ENCODE measurements around the gene KTN1.

Gene KTN1

DNA sequence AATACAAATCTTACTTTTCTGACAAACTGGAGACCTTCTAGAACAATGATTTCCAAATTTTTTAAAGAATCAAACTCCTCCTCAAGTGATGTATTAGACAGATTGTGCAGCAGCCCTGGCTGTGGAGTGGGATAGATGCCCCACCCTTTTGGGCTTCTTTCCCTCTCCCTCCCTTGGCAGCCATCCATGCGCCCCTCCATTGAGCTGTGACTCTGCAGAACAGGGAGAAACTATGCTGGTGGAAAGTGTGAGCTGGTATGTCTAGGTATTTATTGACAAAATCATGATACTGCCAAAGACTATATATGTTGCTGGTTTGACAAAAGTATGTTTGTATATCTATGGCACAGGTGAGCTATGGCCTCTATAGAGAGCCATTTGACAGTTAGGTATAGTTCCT lies 138.5 kb downstream of the KTN1 start:
- no peak for DNase-seq

DNA sequence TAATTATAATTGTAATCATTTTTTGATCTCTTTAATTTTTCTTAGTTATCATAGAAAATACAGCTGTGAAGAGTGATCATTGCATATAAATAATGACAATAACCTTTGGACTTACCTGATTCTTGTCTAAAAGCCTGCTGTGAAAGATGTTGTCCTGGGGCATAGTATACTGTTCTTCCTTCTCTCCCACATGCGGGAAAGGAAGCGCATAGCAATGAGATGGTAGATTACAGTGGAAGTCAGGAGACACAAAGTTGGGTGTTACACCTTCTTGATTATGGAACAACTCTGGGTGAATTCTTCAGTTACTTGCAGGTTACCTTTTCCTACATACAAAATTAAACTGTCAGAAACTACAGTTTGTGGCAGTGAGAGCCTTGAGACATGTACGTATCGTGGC lies 140.8 kb downstream of the KTN1 start:
- no peak for DNase-seq

DNA sequence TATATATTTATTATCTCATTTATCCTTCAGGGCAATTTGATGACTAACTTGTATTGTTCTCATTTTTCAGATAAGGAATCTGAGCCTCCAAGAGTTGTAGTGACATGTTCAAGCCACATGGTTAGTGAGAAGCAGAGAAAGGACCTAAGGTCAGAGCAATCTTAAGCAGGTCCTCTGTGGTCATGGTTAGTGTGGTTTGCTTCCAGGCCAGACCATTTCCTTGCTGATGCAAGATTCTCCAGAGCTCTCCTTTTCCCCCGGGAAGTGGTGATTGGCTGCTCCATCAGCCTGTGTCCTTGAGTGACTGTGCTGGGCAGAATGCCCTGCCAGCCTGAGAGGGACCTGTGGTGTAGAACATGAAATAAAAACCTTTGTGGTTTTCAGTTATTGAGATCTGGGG lies 141.3 kb downstream of the KTN1 start:
- no peak for DNase-seq

DNA sequence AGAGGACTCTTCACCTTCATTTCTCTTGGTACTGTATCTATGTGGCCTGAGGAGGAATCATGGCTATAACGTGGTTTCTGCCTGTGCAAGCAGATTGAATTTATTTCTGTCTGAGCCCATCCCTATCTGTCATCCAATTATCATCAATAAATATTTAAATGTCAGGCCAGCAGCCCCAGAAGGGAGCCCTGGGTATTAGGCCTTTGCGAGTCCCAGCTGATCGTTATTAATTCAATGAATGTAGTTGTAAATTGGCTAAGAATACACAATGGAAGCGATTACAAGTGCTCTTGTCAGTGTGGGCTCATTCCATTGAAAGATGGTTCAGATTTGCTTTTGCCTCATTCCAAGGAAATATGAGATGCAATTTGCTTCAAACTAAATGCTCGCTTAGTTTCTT lies 142.0 kb downstream of the KTN1 start:
- no peak for DNase-seq

DNA sequence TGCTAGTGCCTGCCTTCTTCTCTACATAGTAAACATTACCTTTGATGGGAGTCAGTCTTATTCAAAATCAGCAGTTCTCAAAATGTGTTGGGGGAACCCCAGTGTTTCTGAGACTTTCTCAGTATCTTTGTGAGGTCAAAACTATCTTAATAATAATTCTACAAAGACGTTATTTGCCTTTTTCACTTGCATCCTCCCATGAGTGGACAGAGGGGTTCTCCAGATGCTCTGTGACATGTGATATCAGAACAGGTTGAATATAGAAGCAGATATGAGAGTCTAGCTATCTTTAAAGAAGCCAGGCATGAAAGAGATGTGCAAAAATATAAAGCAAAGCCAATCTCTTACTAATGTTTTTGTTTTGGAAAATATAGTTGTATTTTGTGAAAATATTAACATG lies 144.7 kb downstream of the KTN1 start:
- DNase-seq = no peak

DNA sequence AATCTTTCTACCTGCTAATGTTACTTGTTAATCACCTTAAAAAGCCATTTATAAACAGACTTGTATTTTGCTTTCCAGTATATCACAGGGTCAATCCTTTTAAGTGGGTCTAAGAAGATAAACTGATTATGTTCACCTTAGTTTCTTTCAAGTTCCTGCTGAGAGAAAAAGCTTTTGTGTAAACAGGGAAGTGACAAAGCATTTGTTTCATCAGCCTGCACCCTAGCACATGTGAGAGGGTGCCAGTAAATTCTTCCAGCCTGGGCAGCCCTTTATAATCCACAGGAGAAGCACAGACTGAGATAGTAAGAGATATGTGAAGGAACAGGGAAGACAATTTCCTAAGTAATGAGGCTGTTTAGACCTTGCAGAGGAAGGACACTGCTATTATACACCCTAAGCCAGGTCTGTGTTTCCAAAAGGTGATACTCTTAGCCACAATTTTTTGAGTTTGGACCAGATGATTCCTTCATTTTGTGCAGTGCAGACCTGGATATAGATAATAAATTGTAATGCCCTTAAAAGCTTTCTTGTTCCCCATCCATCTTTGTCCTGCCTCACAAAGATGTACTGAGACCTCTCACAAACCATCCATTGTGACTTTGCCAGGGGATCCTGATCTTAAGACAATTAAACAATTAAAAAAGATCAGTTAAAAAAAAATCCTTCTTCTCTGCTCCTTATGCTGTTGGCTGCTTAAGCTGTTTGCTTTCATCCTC lies 150.7 kb downstream of the KTN1 start:
- DNase-seq = no peak

DNA sequence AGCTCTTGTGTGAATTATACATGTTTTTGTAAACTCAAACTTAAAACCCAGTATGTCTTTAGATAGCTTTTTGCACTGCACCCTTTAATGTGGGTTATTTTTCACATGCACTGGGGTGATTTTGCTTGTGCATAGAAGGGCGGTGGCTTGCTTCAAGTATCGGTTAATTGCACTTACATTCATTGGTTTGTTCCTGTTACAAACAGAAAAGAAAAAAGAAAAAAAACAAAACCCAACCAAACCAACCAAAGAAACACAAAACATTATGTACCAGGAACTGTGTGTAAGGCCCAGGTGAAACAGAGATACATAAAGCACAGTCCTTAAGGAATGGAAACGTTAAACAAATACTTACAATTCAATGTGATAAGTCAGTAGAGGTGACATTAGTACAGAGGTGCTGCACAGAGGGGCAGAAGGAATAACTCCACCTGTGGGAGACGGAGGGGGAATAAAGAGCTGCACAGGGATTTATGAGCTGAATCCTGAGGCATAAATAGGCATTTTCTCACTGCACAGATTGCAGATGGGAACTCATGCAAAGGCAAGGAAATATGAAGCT lies 151.4 kb downstream of the KTN1 start:
- no peak for DNase-seq

DNA sequence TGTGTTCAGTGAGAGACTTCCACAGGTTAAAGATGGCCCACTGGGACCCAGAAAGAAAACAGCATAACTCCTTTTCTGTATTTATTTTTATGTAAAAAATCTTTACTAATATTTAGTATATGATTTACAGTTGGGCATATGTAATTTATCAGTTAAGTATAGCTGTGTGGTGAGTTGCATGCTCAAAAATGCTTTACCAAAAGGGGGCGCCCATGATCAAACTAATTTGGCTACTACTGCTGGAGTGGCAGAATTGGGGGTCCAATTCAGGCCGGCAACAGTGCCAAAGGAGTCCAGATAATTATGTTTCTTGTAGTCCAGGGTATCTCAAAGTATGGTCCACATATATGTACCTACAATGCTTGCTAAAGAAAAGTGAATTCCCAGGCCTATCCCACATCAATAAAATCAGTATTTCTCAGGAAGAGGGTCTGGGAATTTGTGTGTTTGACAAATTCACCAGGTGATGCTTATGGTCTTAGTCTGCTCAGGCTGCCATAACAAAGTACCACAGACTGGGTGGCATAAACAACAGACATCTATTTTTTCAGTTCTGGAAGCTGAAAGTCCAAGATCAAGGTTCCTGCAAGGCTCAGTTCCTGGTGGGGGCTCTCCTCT lies 152.0 kb downstream of the KTN1 start:
- no peak for DNase-seq

DNA sequence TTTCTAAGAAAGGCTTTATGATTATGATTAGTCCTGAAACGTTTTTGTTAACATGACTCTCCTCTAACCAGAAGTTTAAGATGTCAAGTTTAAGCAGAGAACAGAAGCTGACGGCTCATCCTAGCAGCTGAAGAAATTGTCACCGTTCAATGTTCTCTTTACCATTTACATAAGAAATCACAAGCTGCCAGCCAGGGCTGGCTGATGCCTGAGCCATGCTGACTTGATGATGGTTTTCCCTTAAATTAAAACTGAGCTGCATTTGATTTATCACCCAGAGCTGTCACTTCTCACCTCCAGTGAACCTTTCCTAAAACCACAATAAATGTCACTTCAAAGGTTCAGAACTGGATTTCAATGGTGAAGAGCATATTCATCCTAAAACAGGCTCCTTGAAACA lies 153.6 kb downstream of the KTN1 start:
- DNase-seq = no peak

Data from NCI-H774 (cell line).